OCI-LY7 (cell line): Measurements from ENCODE around the gene ZNF488.

ENCODE experiments used
- CTCF ChIP-seq: fragments of 200-600 bp; sonication (generic); conservative IDR thresholded peaks from 2 replicates; pipeline ENCODE4 v1.5.1; 2014; ENCODE audit warnings: mild to moderate bottlenecking, antibody characterized with exemption, low read length, moderate library complexity, mixed read lengths
- EZH2phosphoT487 ChIP-seq: fragments of 200-600 bp; sonication (generic); IDR thresholded peaks from 2 replicates; pipeline ENCODE4 v1.6.1; 2018; ENCODE audit warnings: low read depth, borderline replicate concordance, mild to moderate bottlenecking, mixed run types, antibody characterized with exemption, low read length, moderate library complexity, mixed read lengths

GRCh38 chr10:47405857-47406547 lies 21.9 kb upstream of the ZNF488 start:
- no peak for TF ChIP-seq EZH2phosphoT487
- TF ChIP-seq CTCF = no peak
